ENCODE measurements around the gene MCFD2. TPM values are rescaled to one million over a fixed set of nuclear protein-coding genes. Genes with fewer than 3 reads are reported as not detected.
A peak's percentile ranks its signal among the peaks of the same experiment; 100 is the strongest.

MCFD2 gene
- total RNA-seq, 2 experiments from 2014 or later: 27.7 to 31.8 TPM

DNA sequence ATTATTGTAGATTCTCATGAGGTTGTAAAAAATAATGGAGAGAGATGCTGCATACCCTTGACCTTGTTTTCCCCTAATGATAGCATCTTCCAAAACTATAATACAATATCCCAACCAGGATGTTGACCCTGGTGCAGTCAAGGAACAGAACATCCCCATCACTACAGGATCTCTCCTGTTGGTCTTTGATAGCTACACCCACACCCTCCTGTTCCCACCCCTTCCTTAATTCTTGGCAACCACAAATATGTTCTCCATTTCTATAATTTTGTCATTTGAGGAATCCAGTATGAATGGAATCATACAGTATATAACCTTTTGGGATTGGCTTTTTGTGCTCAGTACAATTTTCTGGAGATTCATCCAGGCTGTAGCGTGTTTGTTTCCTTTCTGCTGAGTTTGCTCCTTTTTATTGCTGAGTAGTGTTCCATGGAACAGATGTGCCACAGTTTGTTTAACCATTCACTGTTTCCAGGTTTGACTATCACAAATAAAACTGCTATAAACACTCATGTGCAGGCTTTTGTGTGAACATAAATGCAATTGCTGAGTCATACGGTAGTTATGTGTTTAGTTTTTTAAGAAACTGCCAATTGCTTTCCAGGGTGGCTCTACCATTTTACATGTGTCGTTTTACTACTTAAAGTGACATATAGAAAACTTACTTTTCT, 22.2 kb downstream of the MCFD2 start:
- TF ChIP-seq, protein P1, sequence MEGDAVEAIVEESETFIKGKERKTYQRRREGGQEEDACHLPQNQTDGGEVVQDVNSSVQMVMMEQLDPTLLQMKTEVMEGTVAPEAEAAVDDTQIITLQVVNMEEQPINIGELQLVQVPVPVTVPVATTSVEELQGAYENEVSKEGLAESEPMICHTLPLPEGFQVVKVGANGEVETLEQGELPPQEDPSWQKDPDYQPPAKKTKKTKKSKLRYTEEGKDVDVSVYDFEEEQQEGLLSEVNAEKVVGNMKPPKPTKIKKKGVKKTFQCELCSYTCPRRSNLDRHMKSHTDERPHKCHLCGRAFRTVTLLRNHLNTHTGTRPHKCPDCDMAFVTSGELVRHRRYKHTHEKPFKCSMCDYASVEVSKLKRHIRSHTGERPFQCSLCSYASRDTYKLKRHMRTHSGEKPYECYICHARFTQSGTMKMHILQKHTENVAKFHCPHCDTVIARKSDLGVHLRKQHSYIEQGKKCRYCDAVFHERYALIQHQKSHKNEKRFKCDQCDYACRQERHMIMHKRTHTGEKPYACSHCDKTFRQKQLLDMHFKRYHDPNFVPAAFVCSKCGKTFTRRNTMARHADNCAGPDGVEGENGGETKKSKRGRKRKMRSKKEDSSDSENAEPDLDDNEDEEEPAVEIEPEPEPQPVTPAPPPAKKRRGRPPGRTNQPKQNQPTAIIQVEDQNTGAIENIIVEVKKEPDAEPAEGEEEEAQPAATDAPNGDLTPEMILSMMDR (IDR thresholded peaks at IDR 0.05): no peak
- H3K27me3 Mint-ChIP-seq: peaks cover 3% of the 10 kb centered on the region
- H3K9me3 Mint-ChIP-seq: no peaks in the 10 kb centered on the region
- no peaks in the 10 kb centered on the region for H3K36me3 Mint-ChIP-seq (ENCODE audit: low read depth)
- no peak overlapping the region for H3K27ac Mint-ChIP-seq
- no peaks in the 10 kb centered on the region for H3K4me1 Mint-ChIP-seq (ENCODE audit: low read depth)
- ChIA-PET POLR2A (no interaction called here), CTCF (no interaction called here)
- ATAC-seq (peak; percentile 34), DNase-seq (no peak)
- no peak overlapping the region for H3K4me3 Mint-ChIP-seq
- intact Hi-C loops (cut with micrococcal nuclease): no loop called here

DNA sequence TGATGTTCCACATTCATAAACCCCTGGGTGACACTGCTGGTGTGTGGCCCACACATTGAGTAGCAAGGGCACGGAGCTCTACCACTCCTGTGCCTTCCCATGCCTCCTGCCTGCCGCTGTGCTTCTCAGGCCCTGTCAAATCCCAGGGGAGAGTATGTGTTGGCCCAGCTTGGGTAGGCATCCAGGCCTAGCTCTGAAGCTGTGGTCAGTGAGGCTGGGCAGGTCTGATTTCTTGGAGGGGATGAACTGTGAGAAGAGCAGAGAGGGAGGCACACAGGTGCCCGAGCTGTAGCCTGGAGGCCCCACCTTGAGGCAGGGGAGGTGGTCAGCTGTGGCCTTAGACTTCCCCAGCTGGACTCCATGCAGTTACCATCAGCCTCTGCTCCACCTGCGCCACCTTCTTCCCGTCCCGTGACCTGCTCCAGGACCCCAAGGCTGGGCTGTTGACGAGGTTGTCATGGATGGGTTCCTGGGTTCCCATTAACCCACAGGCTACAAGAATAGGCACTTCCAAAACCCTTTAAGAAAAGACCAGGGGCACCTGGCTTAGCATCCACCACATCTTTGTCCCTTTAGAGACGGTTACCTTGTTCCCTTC, 23.6 kb downstream of the MCFD2 start:
- TF ChIP-seq, protein P1 (IDR thresholded peaks at IDR 0.05): no peak
- Mint-ChIP-seq H3K27ac (no peak overlapping the region), H3K27me3 (peaks cover 3% of the 10 kb centered on the region), H3K4me1 (ENCODE audit: low read depth) (peaks cover 3% of the 10 kb centered on the region), H3K9me3 (no peaks in the 10 kb centered on the region), H3K36me3 (ENCODE audit: low read depth) (no peaks in the 10 kb centered on the region), H3K4me3 (no peak overlapping the region)
- ChIA-PET CTCF (no interaction called here), POLR2A (no interaction called here)
- ATAC-seq: no peak
- no peak for DNase-seq
- intact Hi-C loops (cut with micrococcal nuclease): no loop called here

DNA sequence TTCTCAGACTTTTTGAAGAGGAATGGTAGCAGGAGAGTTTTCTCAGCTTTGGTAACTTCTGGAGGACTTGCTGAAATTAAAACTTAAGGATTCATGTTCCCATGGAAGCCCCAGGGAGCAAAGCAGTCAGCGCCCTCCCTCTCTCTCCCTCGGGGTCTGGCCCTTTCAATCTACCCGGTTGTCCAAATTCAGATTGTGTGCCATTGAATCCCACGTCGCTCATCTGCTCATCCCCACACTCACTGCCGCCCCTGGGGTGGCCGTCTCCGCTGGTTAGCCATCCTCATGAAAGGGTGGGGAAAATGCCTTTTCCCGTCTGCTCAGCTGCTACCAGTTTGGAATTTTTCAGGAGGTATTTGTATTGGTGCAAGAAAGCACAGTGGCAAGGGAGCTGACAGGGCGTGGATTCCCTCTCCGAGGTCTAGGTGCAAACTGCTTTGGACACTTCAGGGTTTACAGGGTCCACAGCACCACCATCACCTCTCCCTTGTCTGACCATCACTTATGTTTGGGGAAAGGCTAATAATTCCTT, 27.1 kb downstream of the MCFD2 start:
- POLR2A ChIA-PET: no interaction called here

DNA sequence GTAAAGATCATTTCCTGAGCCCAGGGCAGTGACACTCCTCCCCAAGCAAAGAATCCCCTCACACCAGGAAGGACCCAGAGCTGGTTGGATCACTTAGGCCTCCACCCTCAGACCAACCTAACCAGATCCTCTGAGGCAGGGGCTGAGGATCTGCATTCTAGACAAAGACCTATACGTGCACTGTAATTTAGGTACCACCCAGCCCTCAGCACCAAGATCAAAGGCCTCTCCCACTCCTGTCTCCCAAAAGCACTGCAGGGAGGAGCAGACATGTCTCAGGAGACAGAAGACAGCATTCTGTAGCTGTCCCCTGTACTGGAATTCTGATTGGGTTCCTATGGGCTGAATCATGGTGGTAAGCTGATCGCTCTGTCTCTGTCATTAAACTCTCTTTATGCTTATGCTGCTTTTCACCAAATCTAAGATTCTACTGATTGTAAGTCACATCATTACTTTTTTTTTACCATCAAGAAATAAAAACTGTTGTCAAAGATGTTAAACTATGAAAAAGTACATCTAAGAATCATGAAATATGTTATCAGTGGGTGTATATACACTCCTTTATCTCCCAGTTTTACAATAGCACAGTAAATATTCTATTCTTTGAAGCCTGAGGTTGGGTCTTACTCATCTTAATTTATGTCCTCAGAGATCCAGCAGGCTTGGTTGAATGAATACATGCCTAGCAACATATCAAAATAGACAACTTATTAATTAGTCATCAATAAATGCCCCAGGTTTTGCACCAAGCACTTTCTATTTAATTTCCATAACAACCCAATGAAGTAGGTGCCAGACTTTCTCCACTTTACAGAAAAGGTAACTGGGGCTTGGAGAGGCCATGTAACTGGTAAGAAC, 28.3 kb downstream of the MCFD2 start:
- TF ChIP-seq, protein P1 (IDR thresholded peaks at IDR 0.05): no peak
- Mint-ChIP-seq H3K27ac (peak overlapping the region; percentile 32), H3K4me1 (ENCODE audit: low read depth) (peaks cover 12% of the 10 kb centered on the region), H3K27me3 (peaks cover 3% of the 10 kb centered on the region), H3K9me3 (no peaks in the 10 kb centered on the region), H3K36me3 (ENCODE audit: low read depth) (no peaks in the 10 kb centered on the region), H3K4me3 (no peak overlapping the region)
- ChIA-PET CTCF (interaction anchor here (0.8 to 2.3 kb wide), 9 partner anchors 12 to 450 kb away, joined by 3 to 7 read pairs (median 5); no protein-coding TSS in a partner anchor), POLR2A (no interaction called here)
- ATAC-seq: peak; percentile 29
- no peak for DNase-seq
- intact Hi-C loops (cut with micrococcal nuclease): no loop called here

More for the DNA sequence above, 27.1 kb downstream of the MCFD2 start:
- no peaks in the 10 kb centered on the region for H3K36me3 Mint-ChIP-seq (ENCODE audit: low read depth)
- intact Hi-C loops (cut with micrococcal nuclease): no loop called here
- ATAC-seq (no peak), DNase-seq (no peak)
- no peaks in the 10 kb centered on the region for H3K9me3 Mint-ChIP-seq
- no peak overlapping the region for H3K27ac Mint-ChIP-seq
- CTCF ChIA-PET: interaction anchor here (0.7 to 2.2 kb wide), 11 partner anchors 9 to 905 kb away, joined by 3 to 10 read pairs (median 3); no protein-coding TSS in a partner anchor
- H3K4me3 Mint-ChIP-seq: no peak overlapping the region
- TF ChIP-seq, protein P1 (IDR thresholded peaks at IDR 0.05): no peak
- H3K27me3 Mint-ChIP-seq: peaks cover 3% of the 10 kb centered on the region
- H3K4me1 Mint-ChIP-seq (ENCODE audit: low read depth): peaks cover 12% of the 10 kb centered on the region

All from activated CD8-positive, alpha-beta T cell treated with anti-CD3 and anti-CD28 coated beads for 36 hours (primary cell).